ENCODE results near the gene RIOK3. TPM values are rescaled to one million over a fixed set of nuclear protein-coding genes. Genes with fewer than 3 reads are reported as not detected.

The RIOK3 gene
- total RNA-seq, 1 experiment from 2014 or later: 42.5 TPM

GRCh38 chr18:23440131-23440530 is 13.0 kb upstream of the RIOK3 start:
- Histone ChIP-seq H3K4me3 (replicated peaks in 1 of 2; ENCODE audit: low read depth in 1 of 2, low read length in 2 of 2) (no peak overlapping the region), H3K9ac (ENCODE audit: low read length) (no peak overlapping the region), H3K27ac (ENCODE audit: low read depth, low read length) (no peak overlapping the region), H4K20me1 (ENCODE audit: insufficient read depth) (no peaks in the 10 kb centered on the region), H3K79me2 (ENCODE audit: insufficient read depth, low read length) (peaks cover 10% of the 10 kb centered on the region), H3K9me2 (ENCODE audit: insufficient read depth) (no peaks in the 10 kb centered on the region), H3K27me3 (ENCODE audit: insufficient read depth, low read length) (no peaks in the 10 kb centered on the region), H3K9me3 (ENCODE audit: control insufficient read depth in 1 of 2, insufficient read depth in 1 of 2, low read depth in 1 of 2, low read length in 2 of 2) (no peaks in the 10 kb centered on the region), H3K4me2 (ENCODE audit: low read length) (no peak overlapping the region), H2AFZ (ENCODE audit: low read depth, low read length, poor library complexity, severe bottlenecking) (no peak overlapping the region), H3K4me1 (ENCODE audit: control insufficient read depth in 1 of 2, insufficient read depth in 2 of 2, low read length in 2 of 2) (peaks cover 5 to 18% of the 10 kb centered on the region in 2 experiments; a peak in 3 of 4 replicates), H3K36me3 (ENCODE audit: control insufficient read depth in 1 of 2, insufficient read depth in 2 of 2, low read length in 2 of 2) (no peaks in the 10 kb centered on the region)
- intact Hi-C loops (cut with micrococcal nuclease): no loop called here
- no peak for ATAC-seq
- DNase-seq (ENCODE audit: low read depth, low spot score): no peak
- POLR2A ChIA-PET: no interaction called here
- no TSS peak for BruUV-seq (replicated peaks)
- RAD21 ChIA-PET (ENCODE audit: low non-redundant PET in 1 of 2, low total read pairs in 2 of 2, uncharacterized antibody in 2 of 2, unreplicated experiment in 2 of 2): no interaction called here
- TF ChIP-seq ATF3 (IDR thresholded peaks at IDR 0.05) (no peak), FOSL1 (IDR thresholded peaks at IDR 0.05; ENCODE audit: low read depth) (no peak), ELF1 (IDR thresholded peaks at IDR 0.05; ENCODE audit: borderline replicate concordance, low read depth) (no peak), RAD21 (IDR thresholded peaks at IDR 0.05; ENCODE audit: low read depth) (no peak), SRF (IDR thresholded peaks at IDR 0.05; ENCODE audit: low read depth) (no peak), CTCF (IDR thresholded peaks at IDR 0.05 in 2 of 3, conservative IDR thresholded peaks at IDR 0.05 in 1 of 3; ENCODE audit: borderline replicate concordance in 1 of 3, insufficient read depth in 1 of 3, low read depth in 2 of 3, low read length in 2 of 3) (no peak), REST (IDR thresholded peaks at IDR 0.05; ENCODE audit: low read depth) (no peak), EGR1 (IDR thresholded peaks at IDR 0.05; ENCODE audit: low read depth) (no peak), YY1 (IDR thresholded peaks at IDR 0.05; ENCODE audit: extremely low read depth, insufficient replicate concordance, low read depth, low read length) (no peak), ZBTB33 (IDR thresholded peaks at IDR 0.05; ENCODE audit: extremely low read depth, insufficient replicate concordance, low read length) (no peak)
- CTCF ChIA-PET: interaction anchor here (1.0 kb wide), 1 partner anchor 59 kb away, joined by 3 read pairs; no protein-coding TSS in a partner anchor

All from HCT116 (cell line).